Tibial nerve (tissue), 4 donors: ENCODE data around the gene CDC14B.

ENCODE experiments used
- CTCF ChIP-seq, 5 experiments: fragments of 200-600 bp in 3 of 5; fragments of 450-650 bp in 2 of 5; sonication (generic) in 3 of 5; IDR thresholded peaks; one replicate each; pipeline ENCODE4 v1.5.1; 2016 to 2019; ENCODE audit warnings: antibody characterized with exemption in 5 of 5, mild to moderate bottlenecking in 3 of 5, moderate library complexity in 2 of 5
- EP300 ChIP-seq, 2 donors: sonication (generic); formaldehyde crosslinking; IDR thresholded peaks; one replicate each; pipeline ENCODE4 v1.6.1; 2017; ENCODE audit warnings: antibody characterized with exemption in 2 of 2, mild to moderate bottlenecking in 1 of 2
- POLR2A ChIP-seq, 2 donors: fragments of 450-650 bp; IDR thresholded peaks; one replicate each; pipeline ENCODE4 v1.6.1; 2017; ENCODE audit warnings: antibody characterized with exemption in 2 of 2, mild to moderate bottlenecking in 2 of 2, moderate library complexity in 2 of 2

GRCh38 chr9:96486386-96487028, 133.1 kb downstream of the CDC14B start:
- TF ChIP-seq CTCF (IDR thresholded peaks at IDR 0.05): no peak
- TF ChIP-seq POLR2A (IDR thresholded peaks at IDR 0.05): no peak
- peak in 1 of 2 donors; percentile 60 for TF ChIP-seq EP300 (IDR thresholded peaks at IDR 0.05)
